IMR-90 (cell line): ENCODE results near the gene MED12. TPM values are rescaled to one million over a fixed set of nuclear protein-coding genes. Genes with fewer than 3 reads are reported as not detected.

Source experiments
- ATAC-seq: fragments of 200-7000 bp; cut with Tn5 transposase; 2 replicates; pipeline ENCODE4 v1.9.1; 2020; ENCODE audit warnings: low read depth, mild to moderate bottlenecking, moderate library complexity
- BruUV-seq: library from RNA; stranded (reverse); fragments of 400-500 nt; replicated peaks from 2 replicates; lab custom pipeline; 2021; lab: Mats Ljungman, UMichigan
- CTCF ChIA-PET: fragments of 300-600 bp; formaldehyde crosslinking; extraction: SDS; loops from one replicate; lab custom pipeline; 2021; ENCODE audit warnings: antibody characterized with exemption; lab: Yijun Ruan, JAX
- POLR2A ChIA-PET: fragments of 300-600 bp; sonication (Branson Sonifier 250); formaldehyde crosslinking; loops from one replicate; lab custom pipeline; 2022; ENCODE audit warnings: antibody characterized with exemption; ENCODE audit not compliant: unreplicated experiment; lab: Charles Lee
- DNase-seq: peaks from one replicate; pipeline ENCODE4 v3.0.0; 2013
- H2AFZ ChIP-seq: replicated peaks from 2 replicates; pipeline ENCODE3; 2013; ENCODE audit warnings: low read length, mild to moderate bottlenecking; ENCODE audit not compliant: poor library complexity
- H2AK5ac ChIP-seq: 2 replicates; pipeline ENCODE4 v1.6.1; 2013; ENCODE audit warnings: low read depth, low read length, inconsistent platforms
- H2AK9ac ChIP-seq: replicated peaks from 2 replicates; pipeline ENCODE3; 2013; ENCODE audit warnings: mild to moderate bottlenecking, low read depth, low read length, moderate library complexity; ENCODE audit not compliant: poor library complexity
- H2BK120ac ChIP-seq: 2 replicates; pipeline ENCODE4 v1.6.1; 2013; ENCODE audit warnings: low read depth, low read length, inconsistent platforms
- H2BK15ac ChIP-seq: 3 replicates; pipeline ENCODE4 v1.6.1; 2013; ENCODE audit warnings: low read depth, low read length, inconsistent platforms
- H2BK20ac ChIP-seq: 2 replicates; pipeline ENCODE4 v1.6.1; 2013; ENCODE audit warnings: low read depth, mild to moderate bottlenecking, inconsistent platforms, low read length, moderate library complexity
- H2BK5ac ChIP-seq: 2 replicates; pipeline ENCODE4 v1.6.1; 2013; ENCODE audit warnings: mild to moderate bottlenecking, low read depth, low read length, inconsistent platforms; ENCODE audit not compliant: poor library complexity, severe bottlenecking
- H3K14ac ChIP-seq: replicated peaks from 2 replicates; pipeline ENCODE4 v1.6.1; 2013; ENCODE audit warnings: low read depth, low read length, inconsistent platforms
- H3K18ac ChIP-seq: 2 replicates; pipeline ENCODE4 v1.6.1; 2013; ENCODE audit warnings: low read depth, low read length, control low read depth
- H3K23ac ChIP-seq: 2 replicates; pipeline ENCODE4 v1.6.1; 2013; ENCODE audit warnings: low read depth, low read length, inconsistent platforms
- H3K27ac ChIP-seq: 2 replicates; pipeline ENCODE4 v1.5.1; 2013; ENCODE audit warnings: mild to moderate bottlenecking, control low read depth, low read length; ENCODE audit not compliant: insufficient read depth
- H3K27me3 ChIP-seq: 2 replicates; pipeline ENCODE4 v1.6.1; 2013; ENCODE audit warnings: low read length; ENCODE audit not compliant: control insufficient read depth, insufficient read depth
- H3K36me3 ChIP-seq: 2 replicates; pipeline ENCODE4 v1.6.1; 2013; ENCODE audit warnings: low read length, mixed read lengths; ENCODE audit not compliant: control insufficient read depth, insufficient read depth
- H3K4ac ChIP-seq: 2 replicates; pipeline ENCODE4 v1.6.1; 2013; ENCODE audit warnings: low read depth, low read length, inconsistent platforms
- H3K4me1 ChIP-seq: 2 replicates; pipeline ENCODE4 v1.6.1; 2013; ENCODE audit warnings: low read length, mixed read lengths; ENCODE audit not compliant: control insufficient read depth, insufficient read depth
- H3K4me2 ChIP-seq: 2 replicates; pipeline ENCODE4 v1.6.1; 2013; ENCODE audit warnings: low read depth, mild to moderate bottlenecking, control low read depth, low read length, moderate library complexity
- H3K4me3 ChIP-seq: 2 replicates; pipeline ENCODE4 v1.5.1; 2013; ENCODE audit warnings: low read depth, mild to moderate bottlenecking, control low read depth, low read length, moderate library complexity; ENCODE audit not compliant: insufficient read depth
- H3K56ac ChIP-seq: 2 replicates; pipeline ENCODE4 v1.6.1; 2013; ENCODE audit warnings: low read length, inconsistent platforms; ENCODE audit not compliant: insufficient read depth; ENCODE audit errors: extremely low read depth
- H3K79me1 ChIP-seq, 2 experiments: 2 replicates each; pipeline ENCODE4 v1.6.1; 2013; ENCODE audit warnings: low read length in 2 of 2, inconsistent platforms in 1 of 2, low read depth in 1 of 2
- H3K9ac ChIP-seq: 2 replicates; pipeline ENCODE4 v1.6.1; 2013; ENCODE audit warnings: low read depth, low read length, control low read depth
- H3K9me1 ChIP-seq: 2 replicates; pipeline ENCODE4 v1.6.1; 2013; ENCODE audit warnings: low read length, inconsistent platforms; ENCODE audit not compliant: insufficient read depth
- H3K9me3 ChIP-seq: 2 replicates; pipeline ENCODE4 v1.6.1; 2013; ENCODE audit warnings: low read length; ENCODE audit not compliant: control insufficient read depth, insufficient read depth
- H4K20me1 ChIP-seq: 2 replicates; pipeline ENCODE4 v1.6.1; 2013; ENCODE audit warnings: low read length, inconsistent platforms; ENCODE audit not compliant: insufficient read depth
- H4K5ac ChIP-seq: 2 replicates; pipeline ENCODE4 v1.6.1; 2013; ENCODE audit warnings: mild to moderate bottlenecking, low read depth, low read length, control low read depth
- H4K8ac ChIP-seq, 2 experiments: 2 replicates each; pipeline ENCODE4 v1.6.1; 2013; ENCODE audit warnings: low read depth in 2 of 2, low read length in 2 of 2, control low read depth in 1 of 2, inconsistent platforms in 1 of 2
- H4K91ac ChIP-seq: 2 replicates; pipeline ENCODE4 v1.6.1; 2013; ENCODE audit warnings: low read depth, low read length, inconsistent platforms; ENCODE audit not compliant: insufficient read depth
- MAZ ChIP-seq: IDR thresholded peaks from 2 replicates; pipeline ENCODE4 v1.6.1; 2012; ENCODE audit warnings: low read depth, mild to moderate bottlenecking, low read length, improper control_type of control experiment, moderate library complexity, borderline replicate concordance
- RAD21 ChIP-seq: IDR thresholded peaks from 2 replicates; pipeline ENCODE4 v1.6.1; 2012; ENCODE audit warnings: low read length, improper control_type of control experiment
- WGBS, 2 experiments: methylation state at CpG; one replicate each; pipeline versions ENCODE4 v1.1.5 to v1.1.7; 2013; ENCODE audit warnings: missing lambda C conversion rate in 2 of 2; ENCODE audit not compliant: insufficient read length in 1 of 2; ENCODE audit errors: extremely low coverage in 2 of 2; 5-methylcytosine and 5-hydroxymethylcytosine counted together
- dilution Hi-C: fragments of 300-500 bp; cut with HindIII; formaldehyde crosslinking; loops from one replicate; pipeline ENCODE4 v1.14.3; 2018; ENCODE audit warnings: low sequenced_read_pairs; ENCODE audit not compliant: unreplicated experiment
- in situ Hi-C: fragments of 300-500 bp; cut with MboI; formaldehyde crosslinking; loops from 3 replicates; pipeline ENCODE4 v1.14.3; 2019; ENCODE audit warnings: low sequenced_read_pairs, inconsistent platforms, mixed read lengths
- intact Hi-C: fragments of 100-400 bp; cut with micrococcal nuclease; formaldehyde crosslinking; loops from 2 replicates; pipeline ENCODE4 v1.10.0; 2022
- polyA plus RNA-seq, 3 experiments: library from polyadenylated mRNA; depleted of rRNA; stranded (reverse); fragments of >200 nt; gene quantifications; 2 replicates each; pipeline ENCODE4 v1.2.3, GENCODE V29; 2012; ENCODE audit warnings: low replicate concordance in 1 of 3
- total RNA-seq: library from RNA; depleted of rRNA; stranded (reverse); fragments of >200 nt; gene quantifications from 2 replicates; pipeline ENCODE4 v1.2.3, GENCODE V29; 2012

MED12 gene
- total and polyA plus RNA-seq, 2 of the 4 experiments (the other 2 are of a cell fraction) = 9.1 to 19.8 TPM

- Histone ChIP-seq H3K56ac (no peak overlapping the region), H2BK15ac (no peak overlapping the region), H3K18ac (no peak overlapping the region), H2AK5ac (no peak overlapping the region), H3K4me1 (no peaks in the 10 kb centered on the region), H4K8ac (no peak overlapping the region), H3K9ac (no peak overlapping the region), H3K4me2 (no peak overlapping the region), H2AK9ac (no peak overlapping the region), H2BK5ac (no peak overlapping the region), H3K9me1 (no peaks in the 10 kb centered on the region), H3K36me3 (no peaks in the 10 kb centered on the region), H2AFZ (no peak overlapping the region), H4K5ac (no peak overlapping the region), H2BK120ac (no peak overlapping the region), H2BK20ac (no peak overlapping the region), H3K4ac (no peak overlapping the region), H3K23ac (no peak overlapping the region), H3K27me3 (peaks cover 11% of the 10 kb centered on the region), H3K9me3 (no peaks in the 10 kb centered on the region), H3K79me1 (no peaks in the 10 kb centered on the region), H4K20me1 (no peaks in the 10 kb centered on the region), H3K4me3 (no peak overlapping the region), H4K91ac (no peak overlapping the region), H3K27ac (no peak overlapping the region), H3K14ac (no peak overlapping the region)
- ChIA-PET CTCF (no interaction called here), POLR2A (no interaction called here)
- intact Hi-C loops (no loop called here), dilution Hi-C loops (no loop called here), in situ Hi-C loops (no loop called here)
- ATAC-seq (no peak), DNase-seq (no peak)
- no peak for TF ChIP-seq MAZ
- TF ChIP-seq RAD21 = no peak
- BruUV-seq = no TSS peak
- 71% methylated on average over 1 of the region's 4 CpGs; no CpG with 5 or more reads in 1 of the 2 experiments for WGBS, 2 experiments
Measured at GRCh38 chrX:71162981-71163380, 44.6 kb downstream of the MED12 start.
